GM21723 (cell line): ENCODE data around the gene PCDHA6.
"Not testable (repeated sequence)": the region's sequence is repeated elsewhere in the genome, so short reads cannot be mapped to it uniquely, and the experiment has no call there.

Experiments used
- ATAC-seq: cut with Tn5 transposase; IDR thresholded peaks from one replicate; pipeline ENCODE4 v1.9.1; 2021; ENCODE audit warnings: mild to moderate bottlenecking, moderate library complexity; ENCODE audit not compliant: unreplicated experiment

PCDHA6 gene

DNA sequence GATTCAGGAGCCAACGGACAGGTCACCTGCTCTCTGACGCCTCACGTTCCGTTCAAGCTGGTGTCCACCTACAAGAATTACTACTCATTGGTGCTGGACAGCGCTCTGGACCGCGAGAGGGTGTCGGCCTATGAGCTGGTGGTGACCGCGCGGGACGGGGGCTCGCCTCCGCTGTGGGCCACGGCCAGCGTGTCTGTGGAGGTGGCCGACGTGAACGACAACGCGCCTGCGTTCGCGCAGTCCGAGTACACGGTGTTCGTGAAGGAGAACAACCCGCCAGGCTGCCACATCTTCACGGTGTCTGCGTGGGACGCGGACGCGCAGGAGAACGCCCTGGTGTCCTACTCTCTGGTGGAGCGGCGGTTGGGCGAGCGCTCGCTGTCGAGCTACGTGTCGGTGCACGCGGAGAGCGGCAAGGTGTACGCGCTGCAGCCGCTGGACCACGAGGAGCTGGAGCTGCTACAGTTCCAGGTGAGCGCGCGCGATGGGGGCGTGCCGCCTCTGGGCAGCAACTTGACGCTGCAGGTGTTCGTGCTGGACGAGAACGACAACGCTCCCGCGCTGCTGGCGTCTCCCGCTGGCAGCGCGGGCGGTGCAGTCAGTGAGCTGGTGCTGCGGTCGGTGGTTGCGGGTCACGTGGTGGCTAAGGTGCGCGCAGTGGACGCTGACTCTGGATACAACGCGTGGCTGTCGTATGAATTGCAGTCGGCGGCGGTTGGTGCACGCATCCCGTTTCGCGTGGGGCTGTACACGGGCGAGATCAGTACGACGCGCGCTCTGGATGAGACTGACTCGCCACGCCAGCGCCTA is 29.6 kb downstream of the PCDHA6 start:
- no peak for ATAC-seq

- no peak for ATAC-seq
These were observed 30.2 kb downstream of the PCDHA6 start for GRCh38 chr5:140857987-140858240.

GRCh38 chr5:140862441-140863295 is 34.9 kb downstream of the PCDHA6 start:
- no peak for ATAC-seq

- ATAC-seq: no peak
These were observed 41.2 kb downstream of the PCDHA6 start, which contains the start of gene PCDHA11 for GRCh38 chr5:140868721-140869554. PCDHA11 (plus strand) TSS chr5:140868957; CDS start chr5:140869104, 147 bp downstream.

GRCh38 chr5:140869555-140869886 is 41.8 kb downstream of the PCDHA6 start:
- ATAC-seq: no peak

GRCh38 chr5:140870221-140871201 is 42.8 kb downstream of the PCDHA6 start:
- no peak for ATAC-seq

DNA sequence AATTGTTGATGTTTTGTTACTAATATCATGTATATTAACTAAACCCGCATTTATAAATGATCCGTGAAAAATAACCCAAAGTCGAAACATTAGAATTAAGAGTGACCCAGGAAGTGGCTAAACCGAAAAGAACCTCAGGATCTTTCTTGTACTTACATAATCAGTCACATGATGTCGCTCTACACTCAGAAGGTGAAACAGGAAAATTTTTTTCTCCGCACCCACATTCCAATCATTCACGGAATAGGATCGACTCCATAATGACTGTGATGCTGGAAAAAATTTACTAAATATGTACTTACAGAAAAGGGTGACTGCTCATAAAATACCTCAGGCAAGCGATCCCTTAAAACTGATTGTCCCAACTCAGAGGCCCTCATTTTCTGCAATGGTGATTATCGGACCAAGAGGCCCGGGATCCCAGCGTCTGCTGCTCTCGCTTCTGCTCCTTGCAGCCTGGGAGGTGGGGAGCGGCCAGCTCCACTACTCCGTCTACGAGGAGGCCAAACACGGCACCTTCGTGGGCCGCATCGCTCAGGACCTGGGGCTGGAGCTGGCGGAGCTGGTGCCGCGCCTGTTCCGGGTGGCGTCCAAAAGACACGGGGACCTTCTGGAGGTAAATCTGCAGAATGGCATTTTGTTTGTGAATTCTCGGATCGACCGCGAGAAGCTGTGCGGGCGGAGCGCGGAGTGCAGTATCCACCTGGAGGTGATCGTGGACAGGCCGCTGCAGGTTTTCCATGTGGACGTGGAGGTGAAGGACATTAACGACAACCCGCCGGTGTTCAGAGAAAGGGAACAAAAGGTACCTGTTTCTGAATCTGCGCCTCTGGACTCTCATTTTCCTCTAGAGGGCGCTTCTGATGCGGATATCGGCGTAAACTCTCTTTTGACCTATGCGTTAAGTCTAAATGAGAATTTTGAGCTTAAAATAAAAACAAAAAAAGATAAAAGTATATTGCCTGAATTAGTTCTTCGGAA is 47.6 kb downstream of the PCDHA6 start, which contains the start of gene PCDHA12:
PCDHA12 (plus strand) TSS at position 224 of the 981 bp plus-strand sequence; CDS start at position 389, 165 bp downstream.
- ATAC-seq: no peak

- ATAC-seq: not testable (repeated sequence)
These were observed 48.9 kb downstream of the PCDHA6 start for GRCh38 chr5:140876541-140877261.

DNA sequence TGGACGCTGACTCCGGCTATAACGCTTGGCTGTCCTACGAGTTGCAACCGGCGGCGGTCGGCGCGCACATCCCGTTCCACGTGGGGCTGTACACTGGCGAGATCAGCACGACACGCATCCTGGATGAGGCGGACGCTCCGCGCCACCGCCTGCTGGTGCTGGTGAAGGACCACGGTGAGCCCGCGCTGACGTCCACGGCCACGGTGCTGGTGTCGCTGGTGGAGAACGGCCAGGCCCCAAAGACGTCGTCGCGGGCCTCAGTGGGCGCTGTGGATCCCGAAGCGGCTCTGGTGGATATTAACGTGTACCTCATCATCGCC is 49.5 kb downstream of the PCDHA6 start:
- ATAC-seq: no peak
